Colonic mucosa (tissue), 4 donors: ENCODE results near the gene TALDO1. TPM values are rescaled to one million over a fixed set of nuclear protein-coding genes. Genes with fewer than 3 reads are reported as not detected.

Experiments used
- DNase-seq: peaks from one replicate; pipeline ENCODE4 v3.0.0-alpha.2; 2020
- H3K27ac ChIP-seq: fragments of 200-600 bp; one replicate; pipeline ENCODE4 v1.8.0; 2021
- H3K27me3 ChIP-seq: fragments of 200-600 bp; one replicate; pipeline ENCODE4 v1.8.0; 2021
- H3K36me3 ChIP-seq: fragments of 200-600 bp; one replicate; pipeline ENCODE4 v1.8.0; 2021
- H3K4me1 ChIP-seq: fragments of 200-600 bp; one replicate; pipeline ENCODE4 v1.8.0; 2021; ENCODE audit warnings: mild to moderate bottlenecking
- H3K4me3 ChIP-seq: fragments of 200-600 bp; one replicate; pipeline ENCODE4 v1.8.0; 2021
- H3K9ac ChIP-seq, 2 donors: one replicate each; pipeline ENCODE4 v1.7.0; 2013; ENCODE audit warnings: control low read depth in 2 of 2, low read depth in 2 of 2, low read length in 2 of 2
- H3K9me3 ChIP-seq: fragments of 200-600 bp; one replicate; pipeline ENCODE4 v1.8.0; 2021
- intact Hi-C: fragments of 100-400 bp; cut with DNase I; formaldehyde crosslinking; loops from one replicate; pipeline ENCODE4 v1.14.1; 2022
- total RNA-seq, 2 donors: library from RNA; stranded (reverse); fragmentation: NEBNext Ultra II Directional in 1 of 2; extraction: Animal tissue kit (Norgen Biotek cat#: 25700) in 1 of 2; gene quantifications; one replicate each; pipeline ENCODE4 v1.2.1, GENCODE V29; 2021
- TF ChIP-seq, protein P1 (sequence below): fragments of 200-600 bp; IDR thresholded peaks from one replicate; pipeline ENCODE4 v1.8.0; 2022; ENCODE audit warnings: antibody characterized with exemption, mild to moderate bottlenecking
- donor health status: healthy.
- donor health status: DM: no; HTN: no; CAD: no.
- donor health status: DM: no; HTN: no; CAD: no.

Gene TALDO1
- total RNA-seq, 2 donors from 2014 or later = 195 to 274 TPM

- Histone ChIP-seq H3K4me3 (no peak overlapping the region), H3K9me3 (no peaks in the 10 kb centered on the region), H3K27me3 (no peaks in the 10 kb centered on the region), H3K4me1 (peaks cover 3% of the 10 kb centered on the region), H3K36me3 (peaks cover 12% of the 10 kb centered on the region), H3K9ac (no peak overlapping the region), H3K27ac (no peak overlapping the region)
- TF ChIP-seq, protein P1, sequence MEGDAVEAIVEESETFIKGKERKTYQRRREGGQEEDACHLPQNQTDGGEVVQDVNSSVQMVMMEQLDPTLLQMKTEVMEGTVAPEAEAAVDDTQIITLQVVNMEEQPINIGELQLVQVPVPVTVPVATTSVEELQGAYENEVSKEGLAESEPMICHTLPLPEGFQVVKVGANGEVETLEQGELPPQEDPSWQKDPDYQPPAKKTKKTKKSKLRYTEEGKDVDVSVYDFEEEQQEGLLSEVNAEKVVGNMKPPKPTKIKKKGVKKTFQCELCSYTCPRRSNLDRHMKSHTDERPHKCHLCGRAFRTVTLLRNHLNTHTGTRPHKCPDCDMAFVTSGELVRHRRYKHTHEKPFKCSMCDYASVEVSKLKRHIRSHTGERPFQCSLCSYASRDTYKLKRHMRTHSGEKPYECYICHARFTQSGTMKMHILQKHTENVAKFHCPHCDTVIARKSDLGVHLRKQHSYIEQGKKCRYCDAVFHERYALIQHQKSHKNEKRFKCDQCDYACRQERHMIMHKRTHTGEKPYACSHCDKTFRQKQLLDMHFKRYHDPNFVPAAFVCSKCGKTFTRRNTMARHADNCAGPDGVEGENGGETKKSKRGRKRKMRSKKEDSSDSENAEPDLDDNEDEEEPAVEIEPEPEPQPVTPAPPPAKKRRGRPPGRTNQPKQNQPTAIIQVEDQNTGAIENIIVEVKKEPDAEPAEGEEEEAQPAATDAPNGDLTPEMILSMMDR = no peak
- intact Hi-C loops = no loop called here
- DNase-seq = no peak
Measured at GRCh38 chr11:764322-765024, 17.2 kb downstream of the TALDO1 start.

- peaks cover 12% of the 10 kb centered on the region for H3K36me3 ChIP-seq
- no peak overlapping the region for H3K9ac ChIP-seq
- no peaks in the 10 kb centered on the region for H3K9me3 ChIP-seq
- peak; percentile 60 for DNase-seq
- H3K4me3 ChIP-seq = no peak overlapping the region
- intact Hi-C loops = no loop called here
- H3K27ac ChIP-seq = no peak overlapping the region
- TF ChIP-seq, protein P1 = peak; percentile 54
- H3K4me1 ChIP-seq = peaks cover 3% of the 10 kb centered on the region
- H3K27me3 ChIP-seq = no peaks in the 10 kb centered on the region
Measured at GRCh38 chr11:765025-765801, 17.9 kb downstream of the TALDO1 start.

DNA sequence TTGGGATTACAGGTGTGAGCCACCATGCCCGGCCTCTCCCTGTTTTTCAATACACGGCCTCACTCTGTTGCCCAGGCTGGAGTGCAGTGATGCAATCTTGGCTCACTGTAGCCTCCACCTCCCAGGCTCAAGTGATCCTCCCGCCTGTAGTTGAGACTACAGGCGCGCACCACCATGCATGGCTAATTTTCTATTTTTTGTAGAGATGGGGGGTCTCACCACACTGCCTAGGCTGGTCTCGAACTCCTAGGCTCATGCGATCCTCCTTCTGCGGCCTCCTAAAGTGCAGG is 18.5 kb downstream of the TALDO1 start:
- intact Hi-C loops = no loop called here
- no peak for DNase-seq
- Histone ChIP-seq H3K9me3 (no peaks in the 10 kb centered on the region), H3K4me3 (no peak overlapping the region), H3K36me3 (peaks cover 12% of the 10 kb centered on the region), H3K4me1 (peaks cover 3% of the 10 kb centered on the region), H3K27me3 (no peaks in the 10 kb centered on the region), H3K27ac (no peak overlapping the region), H3K9ac (no peak overlapping the region)
- TF ChIP-seq, protein P1 = no peak

- Histone ChIP-seq H3K27me3 (no peaks in the 10 kb centered on the region), H3K36me3 (peaks cover 16% of the 10 kb centered on the region), H3K4me3 (no peak overlapping the region), H3K9ac (no peak overlapping the region), H3K27ac (no peak overlapping the region), H3K4me1 (peaks cover 3% of the 10 kb centered on the region), H3K9me3 (no peaks in the 10 kb centered on the region)
- DNase-seq = no peak
- intact Hi-C loops = no loop called here
- TF ChIP-seq, protein P1 = no peak
Measured at GRCh38 chr11:766106-766935, 19.1 kb downstream of the TALDO1 start.

DNA sequence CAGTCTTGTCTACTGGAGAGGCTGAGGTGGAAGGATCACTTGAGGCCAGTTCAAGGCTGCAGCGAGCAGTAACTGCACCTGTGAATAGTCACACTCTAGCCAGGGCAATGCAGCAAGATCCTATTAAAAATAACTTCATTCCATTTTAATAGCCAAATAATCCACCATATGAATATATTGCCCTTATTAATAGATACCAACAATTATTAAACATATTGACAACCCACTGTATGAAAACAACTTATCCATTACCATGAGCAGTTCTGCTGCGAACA is 19.6 kb downstream of the TALDO1 start:
- Histone ChIP-seq H3K4me3 (no peak overlapping the region), H3K9me3 (no peaks in the 10 kb centered on the region), H3K27me3 (no peaks in the 10 kb centered on the region), H3K27ac (no peak overlapping the region), H3K36me3 (peaks cover 16% of the 10 kb centered on the region), H3K9ac (no peak overlapping the region), H3K4me1 (peaks cover 3% of the 10 kb centered on the region)
- intact Hi-C loops = no loop called here
- no peak for DNase-seq
- TF ChIP-seq, protein P1 = no peak
